Dedifferentiated amniotic fluid mesenchymal stem cell (primary cell): Measurements from ENCODE around the gene CKB.
"Not testable (repeated sequence)": the region's sequence is repeated elsewhere in the genome, so short reads cannot be mapped to it uniquely, and the experiment has no call there.

ENCODE experiments used
- DNase-seq: peaks from one replicate; pipeline ENCODE4 v3.0.0-alpha.2; 2016; ENCODE audit errors: extremely low spot score

Gene CKB

GRCh38 chr14:103526247-103526913 lies 3.8 kb upstream of the CKB start:
- DNase-seq, result no peak

DNA sequence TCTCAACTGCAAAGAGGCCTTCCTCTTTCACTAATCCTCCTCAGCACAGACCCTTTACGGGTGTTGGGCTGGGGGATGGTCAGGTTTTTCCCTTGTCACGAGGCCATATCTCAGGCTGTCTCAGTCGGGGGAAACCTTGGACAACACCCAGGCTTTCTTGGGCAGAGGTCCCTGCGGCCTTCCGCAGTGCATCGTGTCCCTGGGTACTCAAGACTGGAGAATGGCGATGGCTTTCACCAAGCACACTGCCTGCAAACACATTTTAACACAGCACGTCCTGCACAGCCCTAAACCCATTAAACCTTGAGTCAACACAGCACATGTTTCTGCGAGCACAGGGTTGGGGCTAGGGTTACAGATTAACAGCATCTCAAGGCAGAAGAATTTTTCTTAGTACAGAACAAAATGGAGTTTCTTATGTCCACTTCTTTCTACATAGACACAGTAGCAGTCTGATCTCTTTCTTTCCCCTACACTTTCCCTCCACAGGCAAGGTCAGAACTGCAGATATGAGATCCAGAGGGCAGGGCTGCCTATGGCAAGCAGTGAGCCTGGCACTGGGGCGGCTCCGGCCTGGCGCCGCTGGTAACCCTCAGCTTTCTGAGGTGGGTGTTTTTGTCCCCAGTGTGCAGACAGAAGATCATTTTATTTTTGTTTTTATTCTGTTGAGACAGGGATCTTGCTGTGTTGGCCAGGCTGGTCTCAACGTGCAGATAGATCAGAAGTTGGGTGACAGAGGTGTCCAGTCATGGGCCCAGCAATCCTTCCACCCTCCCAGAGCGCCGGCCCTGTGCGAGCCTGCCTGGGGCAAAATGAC lies 3.0 kb upstream of the CKB start:
- not testable (repeated sequence) for DNase-seq

GRCh38 chr14:103524002-103524935 lies 1.6 kb upstream of the CKB start:
- no peak for DNase-seq

- DNase-seq, result no peak
These were observed 935 bp upstream of the CKB start for GRCh38 chr14:103523575-103523954.

DNA sequence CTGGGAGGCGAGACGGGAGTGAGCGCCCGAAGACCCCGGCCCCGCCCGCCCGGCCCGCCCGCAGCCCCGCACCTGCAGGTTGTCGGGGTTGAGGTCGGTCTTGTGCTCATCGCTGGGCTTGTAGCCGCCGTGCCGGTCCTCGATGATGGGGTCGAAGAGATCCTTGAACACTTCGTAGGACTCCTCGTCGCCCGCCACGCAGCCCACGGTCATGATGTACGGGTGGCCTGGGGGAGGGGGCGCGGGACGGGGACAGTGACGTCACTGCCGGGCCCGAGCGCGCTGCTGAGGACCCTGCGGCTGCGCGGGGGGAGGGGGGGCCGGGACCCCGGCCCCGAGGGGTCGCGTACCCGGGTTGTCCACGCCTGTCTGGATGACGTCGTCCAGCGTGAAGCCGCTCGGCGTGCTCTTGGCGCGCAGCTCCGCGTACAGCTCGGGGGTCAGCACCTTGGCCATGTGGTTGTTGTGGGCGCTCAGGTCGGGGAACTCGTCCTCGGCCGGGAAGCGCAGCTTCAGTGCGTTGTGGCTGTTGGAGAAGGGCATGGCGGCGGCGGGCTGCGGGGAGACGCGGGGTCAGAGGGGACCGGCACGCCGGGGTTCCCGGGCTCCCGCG lies 573 bp downstream of the CKB start:
- no peak for DNase-seq

DNA sequence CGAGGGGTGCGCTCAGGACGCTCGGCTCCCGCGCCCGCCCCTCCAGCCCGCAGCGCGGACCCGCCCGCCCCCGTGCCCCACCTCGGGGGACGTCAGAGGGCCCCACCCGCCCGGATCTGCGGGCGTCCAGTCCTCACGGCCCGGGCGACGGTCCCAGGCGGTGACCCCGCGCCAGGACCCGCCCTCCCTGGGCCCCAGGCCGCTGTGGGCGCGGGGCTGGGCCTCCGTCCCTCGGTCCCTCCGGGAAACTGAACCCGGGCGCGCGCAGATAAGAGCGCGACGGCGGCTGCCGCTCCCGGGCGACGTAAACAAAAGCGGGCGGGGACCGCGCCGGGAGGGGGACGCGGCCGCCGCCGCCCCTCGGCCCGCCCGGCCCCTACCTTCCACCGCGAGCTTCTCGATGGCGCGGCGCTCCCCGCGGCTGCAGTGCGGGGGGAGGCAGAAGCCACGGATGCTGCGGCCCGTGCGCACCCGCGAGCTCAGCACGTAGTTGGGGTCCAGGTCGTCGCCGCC lies 1.1 kb downstream of the CKB start:
- no peak for DNase-seq

- peak; percentile 45 for DNase-seq
These were observed 1.8 kb downstream of the CKB start for GRCh38 chr14:103520657-103521437.

DNA sequence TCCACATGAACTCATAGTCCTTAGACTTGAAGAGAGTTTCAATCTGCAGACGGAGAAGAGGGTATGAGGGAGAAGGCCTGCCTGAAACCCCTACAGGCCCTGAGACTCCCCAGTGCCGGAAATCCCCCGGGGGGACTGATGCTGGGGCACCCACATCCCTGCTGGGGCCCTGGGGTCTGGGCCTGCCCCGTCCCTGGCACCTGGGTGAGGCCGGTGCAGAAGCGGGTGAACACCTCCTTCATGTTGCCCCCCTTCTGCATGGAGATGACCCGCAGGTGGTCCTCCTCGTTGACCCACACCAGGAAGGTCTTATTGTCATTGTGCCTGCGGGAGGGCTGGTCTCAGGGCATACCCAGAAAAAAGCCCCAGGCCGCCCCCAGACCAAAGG lies 2.4 kb downstream of the CKB start:
- DNase-seq, result no peak

GRCh38 chr14:103519837-103520212 lies 2.8 kb downstream of the CKB start:
- DNase-seq, result no peak

DNA sequence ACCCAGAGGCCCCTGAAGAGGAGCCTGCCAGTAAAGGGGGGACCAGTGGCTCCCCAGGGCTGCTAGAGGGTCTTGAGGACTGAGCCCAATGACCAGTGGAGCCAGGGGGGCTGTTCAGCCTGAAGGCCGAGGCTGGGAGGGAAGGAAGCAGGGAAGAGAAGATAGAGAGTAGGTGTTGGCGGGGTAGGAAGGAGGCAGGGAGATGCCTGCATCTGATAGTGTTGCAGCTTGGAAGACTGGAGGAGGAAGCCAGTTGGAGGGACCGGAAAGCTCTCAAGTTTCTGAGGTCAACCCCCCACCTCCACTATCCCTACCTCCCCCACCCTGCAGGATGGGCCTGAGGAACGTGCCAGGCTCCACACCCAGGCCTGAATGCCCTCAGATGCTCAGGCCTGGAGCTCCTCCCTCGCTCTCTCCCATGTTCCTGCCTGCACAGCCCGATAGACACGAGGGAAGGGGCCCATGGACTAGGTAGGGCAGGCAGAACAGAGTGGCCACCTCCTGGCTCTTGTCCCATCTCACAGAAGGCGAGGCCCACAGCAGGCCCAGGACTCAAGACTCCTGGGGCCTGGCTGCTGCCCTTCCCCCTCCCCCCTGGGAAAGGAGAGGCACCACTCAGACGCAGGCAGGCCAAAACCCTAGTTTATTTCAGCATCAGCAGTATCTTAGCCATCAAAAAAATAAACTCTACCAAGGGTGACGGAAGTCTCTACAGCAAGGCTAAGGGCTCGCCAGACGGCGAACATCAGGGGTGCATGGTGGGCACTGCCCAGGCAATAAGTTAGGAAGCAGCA lies 3.4 kb downstream of the CKB start:
- DNase-seq, result no peak

- DNase-seq, result no peak
These were observed 4.1 kb downstream of the CKB start for GRCh38 chr14:103518422-103519042.

- no peak for DNase-seq
These were observed 4.8 kb downstream of the CKB start for GRCh38 chr14:103517721-103518421.

DNA sequence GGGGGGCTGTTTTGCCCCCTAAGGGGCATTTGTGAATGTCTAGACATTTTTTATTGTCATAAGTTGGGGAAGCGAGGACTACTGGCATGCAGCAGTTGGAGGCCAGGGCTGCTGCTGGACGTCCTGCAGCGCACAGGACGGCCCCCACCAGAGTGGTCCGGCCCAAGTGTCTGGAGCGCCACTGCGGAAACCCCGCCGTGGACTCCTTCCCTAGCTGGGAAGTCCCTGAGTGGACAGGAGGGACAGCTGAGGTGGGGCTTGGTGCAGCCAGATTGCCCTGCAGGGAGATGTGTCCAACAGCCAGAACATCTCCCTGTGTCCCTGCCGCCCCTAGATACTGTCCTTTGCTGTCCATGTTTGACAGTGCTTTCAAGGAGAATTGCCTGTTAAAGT lies 5.5 kb downstream of the CKB start:
- DNase-seq, result no peak

- no peak for DNase-seq
These were observed 6.0 kb downstream of the CKB start for GRCh38 chr14:103516426-103517173.

DNA sequence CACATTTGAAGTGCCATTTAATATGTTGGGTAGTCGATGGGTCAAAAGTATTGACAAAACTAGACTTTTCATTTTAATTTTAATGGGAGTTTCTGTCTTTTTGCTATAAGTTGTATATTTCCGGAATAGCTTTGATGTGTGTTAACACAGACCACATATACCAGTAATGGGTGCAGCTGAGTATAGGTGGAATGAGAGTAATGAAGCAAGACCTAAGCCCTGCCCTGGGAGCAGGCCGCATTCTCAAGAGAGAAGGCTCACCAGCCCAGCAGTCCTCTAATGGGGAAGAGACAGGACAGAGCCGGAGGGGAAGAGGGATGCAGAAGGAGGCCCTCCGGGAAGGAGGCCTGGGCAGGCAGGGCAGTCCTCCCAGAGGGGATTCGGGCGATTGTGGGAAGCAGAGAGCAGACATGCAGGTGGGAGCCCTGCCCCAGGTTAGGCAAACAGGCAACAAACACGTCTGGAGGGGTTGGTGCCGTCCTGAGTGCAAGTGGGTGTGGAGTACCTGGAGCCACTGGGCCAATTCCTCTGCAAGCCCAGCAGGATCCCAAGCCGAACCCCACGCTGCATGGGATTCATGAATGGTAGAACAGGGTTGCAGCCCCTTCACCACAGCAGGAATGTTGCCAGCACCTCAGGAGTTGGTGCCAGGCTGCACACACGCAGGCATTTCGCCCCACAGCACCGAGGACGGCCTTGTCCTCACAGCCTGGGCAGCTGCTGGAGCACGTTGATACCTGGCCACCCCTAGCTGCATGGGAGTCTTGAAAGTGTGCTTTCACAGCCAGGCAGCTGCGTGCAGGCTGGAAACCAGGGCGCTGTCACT lies 7.8 kb downstream of the CKB start:
- DNase-seq, result no peak

DNA sequence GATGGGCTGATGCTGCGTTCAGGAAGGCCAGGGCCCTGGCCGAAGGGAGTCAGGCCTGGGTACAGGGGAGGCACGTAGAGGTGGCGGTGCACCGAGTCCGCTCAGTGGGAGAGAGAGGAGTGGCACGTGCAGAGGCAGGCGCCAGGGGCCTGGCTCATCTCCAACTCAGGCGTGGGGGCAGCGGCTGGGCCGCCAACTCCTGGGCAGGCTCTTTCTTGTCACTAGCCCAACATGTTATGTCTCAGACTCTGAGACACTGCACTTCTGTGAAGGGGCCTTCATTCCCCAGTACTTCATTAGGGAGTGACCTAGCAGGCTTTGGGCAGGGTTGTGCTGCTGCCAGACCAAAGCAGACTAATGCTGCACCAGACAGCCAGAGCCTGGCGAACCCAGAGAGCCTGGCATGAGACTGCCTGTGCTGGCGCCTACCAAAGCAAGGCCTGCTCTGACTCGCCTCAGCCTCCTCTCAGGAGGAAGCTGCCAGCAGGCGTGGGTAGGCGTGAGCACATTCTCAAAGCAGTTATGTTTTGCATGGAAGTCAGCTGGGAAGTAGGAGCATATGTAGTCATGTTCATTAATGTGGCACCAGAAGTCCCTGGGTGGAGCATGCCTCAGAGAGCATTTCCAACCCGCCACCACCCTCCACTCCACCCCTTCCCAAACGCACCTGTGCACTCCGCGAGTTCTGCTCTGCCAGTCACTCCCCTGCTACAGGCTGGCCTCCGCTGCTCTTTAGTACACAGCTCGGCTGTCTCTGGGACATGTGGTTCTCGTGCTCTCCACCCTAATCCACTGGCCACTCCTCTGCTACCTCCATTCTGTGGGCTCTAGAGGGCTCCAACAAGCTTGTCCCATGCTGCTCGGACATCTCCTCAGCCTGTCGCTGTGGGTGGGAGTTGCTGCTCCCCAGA lies 9.7 kb downstream of the CKB start:
- no peak for DNase-seq
